Measurements from ENCODE around the gene DHDDS.

Gene DHDDS

GRCh38 chr1:26431979-26432695 lies at the start of gene DHDDS:
DHDDS (plus strand) TSS chr1:26432321; CDS start chr1:26432946, 625 bp downstream.
- ChIA-PET CTCF (interaction anchor here (0.6 to 6.9 kb wide), 8 partner anchors 15 to 146 kb away, joined by 3 to 53 read pairs (median 4); partner anchors contain the start of gene HMGN2), POLR2A (interaction anchor here (0.6 to 1.7 kb wide), 16 partner anchors 12 to 463 kb away, joined by 3 to 13 read pairs (median 5); partner anchors contain the start of genes CEP85, HMGN2, RPS6KA1 and SH3BGRL3)
- no peak for TF ChIP-seq ZNF214 (tag by site-specific recombination; IDR thresholded peaks at IDR 0.05; ENCODE audit: borderline replicate concordance)
- peak; percentile 94 for TF ChIP-seq ZBTB17 (tag by site-specific recombination; IDR thresholded peaks at IDR 0.05)
- peak; percentile 98 for TF ChIP-seq ZBTB21 (tag by site-specific recombination; IDR thresholded peaks at IDR 0.05)
- peak; percentile 57; the same call in 1 of the 2 replicates for TF ChIP-seq ZNF76 (tag by site-specific recombination; IDR thresholded peaks at IDR 0.05; ENCODE audit: borderline replicate concordance, low read depth)
- peak; percentile 96 for TF ChIP-seq ZFP69B (tag by site-specific recombination; IDR thresholded peaks at IDR 0.05)
- peak; percentile 81; the same call in 1 of the 2 replicates for TF ChIP-seq ZNF785 (tag by site-specific recombination; IDR thresholded peaks at IDR 0.05)
- TF ChIP-seq ZNF311 (tag by site-specific recombination; IDR thresholded peaks at IDR 0.05; ENCODE audit: borderline replicate concordance), result no peak
- peak; percentile 97 for TF ChIP-seq ZNF501 (tag by site-specific recombination; IDR thresholded peaks at IDR 0.05)
- TF ChIP-seq ZBTB49 (tag by site-specific recombination; IDR thresholded peaks at IDR 0.05; ENCODE audit: low read depth), result no peak
- TF ChIP-seq HIC1 (tag by site-specific recombination; IDR thresholded peaks at IDR 0.05), result peak; percentile 77; the same call in 1 of the 2 replicates
- no peak for TF ChIP-seq ZNF138 (tag by site-specific recombination; IDR thresholded peaks at IDR 0.05; ENCODE audit: borderline replicate concordance)
- no peak for TF ChIP-seq ZNF404 (tag by site-specific recombination; IDR thresholded peaks at IDR 0.05)
- TF ChIP-seq YY2 (tag by site-specific recombination; IDR thresholded peaks at IDR 0.05), result peak; percentile 69
- TF ChIP-seq KLF10 (tag by site-specific recombination; IDR thresholded peaks at IDR 0.05), result peak; percentile 98
- TF ChIP-seq ZNF837 (tag by site-specific recombination; IDR thresholded peaks at IDR 0.05), result no peak
- no peak; the same call in none of the 2 replicates for TF ChIP-seq ZNF660 (tag by site-specific recombination; IDR thresholded peaks at IDR 0.05)
- no peak for TF ChIP-seq SALL2 (tag by site-specific recombination; IDR thresholded peaks at IDR 0.05; ENCODE audit: borderline replicate concordance)
- TF ChIP-seq ZNF449 (tag by site-specific recombination; IDR thresholded peaks at IDR 0.05), result peak; percentile 91
- peak; percentile 87 for TF ChIP-seq ZNF610 (tag by site-specific recombination; IDR thresholded peaks at IDR 0.05; ENCODE audit: borderline replicate concordance)
- peak; percentile 90 for TF ChIP-seq SP7 (tag by site-specific recombination; IDR thresholded peaks at IDR 0.05)
- 0 out of 2 replicates have a peak, but pooled peaks have one; percentile 23 for TF ChIP-seq ZBTB6 (tag by site-specific recombination; IDR thresholded peaks at IDR 0.05)
- TF ChIP-seq ZNF221 (tag by site-specific recombination; IDR thresholded peaks at IDR 0.05; ENCODE audit: borderline replicate concordance), result no peak
- peak; percentile 46 for TF ChIP-seq ZNF843 (tag by site-specific recombination; IDR thresholded peaks at IDR 0.05)
- no peak for TF ChIP-seq ZSCAN16 (tag by site-specific recombination; IDR thresholded peaks at IDR 0.05)
- no peak for TF ChIP-seq ZNF830 (tag by site-specific recombination; IDR thresholded peaks at IDR 0.05; ENCODE audit: low read depth)
- TF ChIP-seq ZNF324 (tag by site-specific recombination; IDR thresholded peaks at IDR 0.05), result peak; percentile 65; the same call in 1 of the 2 replicates
- peak; percentile 60 for TF ChIP-seq ZNF639 (tag by site-specific recombination; IDR thresholded peaks at IDR 0.05)
- no peak for TF ChIP-seq ZNF473 (tag by site-specific recombination; IDR thresholded peaks at IDR 0.05)
- TF ChIP-seq ZNF248 (tag by site-specific recombination; IDR thresholded peaks at IDR 0.05), result no peak

More at GRCh38 chr1:26431979-26432695, at the start of gene DHDDS:
- Histone ChIP-seq H3K27ac (ENCODE audit: extremely low read depth, low read depth, low read length) (peak within 1 kb of the TSS; percentile 1; the same call in 1 of the 2 replicates), H3K9me3 (ENCODE audit: control insufficient read depth, insufficient read depth, low read depth, low read length) (no peaks in the 10 kb centered on the region), H3K4me1 (ENCODE audit: control insufficient read depth, insufficient read depth, low read length) (peaks cover 5% of the 10 kb centered on the region), H3K36me3 (ENCODE audit: control insufficient read depth in 2 of 2, insufficient read depth in 1 of 2, low read length in 2 of 2) (peaks cover 14 to 26% of the 10 kb centered on the region in 2 experiments; a peak in 2 of 3 replicates), H3K4me3 (ENCODE audit: low read depth, low read length) (peak within 1 kb of the TSS; percentile 64)

All from HEK293 (cell line).